Lower leg skin (tissue), 3 donors: ENCODE measurements around the gene PPP1R12B.

Source experiments
- CTCF ChIP-seq, 3 donors: fragments of 450-650 bp; IDR thresholded peaks; one replicate each; pipeline ENCODE4 v1.5.1; 2016; ENCODE audit warnings: antibody characterized with exemption in 3 of 3, mild to moderate bottlenecking in 3 of 3, moderate library complexity in 2 of 3
- POLR2A ChIP-seq, 2 donors: fragments of 450-650 bp; IDR thresholded peaks; one replicate each; pipeline ENCODE4 v1.6.1; 2016 to 2017; ENCODE audit warnings: antibody characterized with exemption in 2 of 2, mild to moderate bottlenecking in 1 of 2, moderate library complexity in 1 of 2

DNA sequence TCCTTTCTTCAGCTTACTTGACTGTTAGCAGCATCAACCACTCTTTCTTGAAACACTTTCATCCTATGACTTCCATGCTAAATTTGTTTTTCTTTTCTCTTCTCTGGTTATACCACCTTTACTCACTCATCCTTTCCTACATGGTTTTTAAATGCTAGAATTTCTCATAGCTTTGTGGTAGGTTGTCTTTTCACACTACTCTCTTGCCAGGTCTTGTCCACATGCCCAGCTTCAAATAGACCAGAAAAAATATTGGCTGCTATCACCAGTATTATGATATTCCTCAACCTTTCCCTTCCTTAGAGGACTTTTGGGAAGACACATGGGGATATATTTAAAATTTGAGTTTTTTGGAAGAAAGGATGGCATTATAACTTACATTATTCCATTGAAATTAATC lies 48.8 kb downstream of the PPP1R12B start:
- TF ChIP-seq CTCF (IDR thresholded peaks at IDR 0.05) (no peak), POLR2A (IDR thresholded peaks at IDR 0.05) (no peak)
